ENCODE measurements around the gene TEKT5.

- TF ChIP-seq CTCF (IDR thresholded peaks at IDR 0.05; ENCODE audit: low read depth, low read length) (no peak), EZH2phosphoT487 (IDR thresholded peaks at IDR 0.05; ENCODE audit: low read depth) (no peak)
Observed at GRCh38 chr16:10618710-10619209, 76.0 kb downstream of the TEKT5 start.
